Activated CD4-positive, alpha-beta T cell treated with anti-CD3 and anti-CD28 coated beads, Interleukin-2, amount 50 U/mL, for 16 hours (primary cell): Measurements from ENCODE around the gene PRICKLE3.

ENCODE experiments used
- DNase-seq: peaks from one replicate; pipeline ENCODE4 v3.0.0-alpha.2; 2020

The PRICKLE3 gene, protein sequence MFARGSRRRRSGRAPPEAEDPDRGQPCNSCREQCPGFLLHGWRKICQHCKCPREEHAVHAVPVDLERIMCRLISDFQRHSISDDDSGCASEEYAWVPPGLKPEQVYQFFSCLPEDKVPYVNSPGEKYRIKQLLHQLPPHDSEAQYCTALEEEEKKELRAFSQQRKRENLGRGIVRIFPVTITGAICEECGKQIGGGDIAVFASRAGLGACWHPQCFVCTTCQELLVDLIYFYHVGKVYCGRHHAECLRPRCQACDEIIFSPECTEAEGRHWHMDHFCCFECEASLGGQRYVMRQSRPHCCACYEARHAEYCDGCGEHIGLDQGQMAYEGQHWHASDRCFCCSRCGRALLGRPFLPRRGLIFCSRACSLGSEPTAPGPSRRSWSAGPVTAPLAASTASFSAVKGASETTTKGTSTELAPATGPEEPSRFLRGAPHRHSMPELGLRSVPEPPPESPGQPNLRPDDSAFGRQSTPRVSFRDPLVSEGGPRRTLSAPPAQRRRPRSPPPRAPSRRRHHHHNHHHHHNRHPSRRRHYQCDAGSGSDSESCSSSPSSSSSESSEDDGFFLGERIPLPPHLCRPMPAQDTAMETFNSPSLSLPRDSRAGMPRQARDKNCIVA

DNA sequence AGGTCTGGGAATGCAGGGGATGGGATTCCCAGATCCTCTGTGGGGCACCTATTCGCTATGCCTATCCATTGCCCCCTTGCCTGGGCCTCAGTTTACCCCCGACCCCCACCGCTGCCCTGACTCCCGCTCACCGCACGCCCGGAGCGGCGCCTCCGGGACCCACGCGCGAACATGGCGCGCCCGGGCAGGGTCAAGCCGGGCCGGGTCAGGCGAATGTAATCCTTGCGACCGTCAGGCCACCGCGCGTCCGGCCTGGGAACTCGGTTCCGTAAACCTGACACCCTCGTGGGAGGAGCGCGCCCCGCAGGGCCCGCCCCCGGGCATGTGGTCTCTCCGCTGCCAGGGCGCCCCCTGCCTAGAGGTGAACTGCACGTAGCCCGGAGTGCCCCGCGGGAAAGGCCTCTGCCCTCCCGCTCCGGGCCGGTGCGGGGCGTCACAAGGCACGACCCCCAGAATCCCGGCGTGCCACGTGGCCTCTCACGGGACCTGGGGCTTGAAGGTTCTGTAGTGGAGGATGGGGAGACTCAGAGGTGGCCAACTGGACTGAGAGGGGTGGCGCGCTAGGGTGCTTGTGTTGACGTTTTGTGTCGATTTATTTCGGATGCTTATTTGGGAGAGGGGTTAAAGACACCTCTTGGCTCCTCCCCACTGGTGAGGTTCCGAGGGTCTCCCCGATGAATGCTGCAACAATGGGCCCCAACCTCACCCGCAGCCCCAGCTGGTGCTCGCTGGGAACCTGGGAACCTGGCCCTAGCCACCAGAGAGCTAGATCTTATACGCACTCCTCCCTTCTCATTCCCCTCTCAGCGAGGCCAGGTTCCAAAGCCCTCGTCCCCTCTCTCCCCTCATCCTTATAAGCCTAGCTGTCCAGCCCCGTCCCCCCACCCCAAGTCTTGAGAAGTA, at the start of gene PRICKLE3:
PRICKLE3 (minus strand) TSS at position 249 of the 903 bp plus-strand sequence; CDS start at position 173, 76 bp downstream.
- peak; percentile 79 for DNase-seq

DNA sequence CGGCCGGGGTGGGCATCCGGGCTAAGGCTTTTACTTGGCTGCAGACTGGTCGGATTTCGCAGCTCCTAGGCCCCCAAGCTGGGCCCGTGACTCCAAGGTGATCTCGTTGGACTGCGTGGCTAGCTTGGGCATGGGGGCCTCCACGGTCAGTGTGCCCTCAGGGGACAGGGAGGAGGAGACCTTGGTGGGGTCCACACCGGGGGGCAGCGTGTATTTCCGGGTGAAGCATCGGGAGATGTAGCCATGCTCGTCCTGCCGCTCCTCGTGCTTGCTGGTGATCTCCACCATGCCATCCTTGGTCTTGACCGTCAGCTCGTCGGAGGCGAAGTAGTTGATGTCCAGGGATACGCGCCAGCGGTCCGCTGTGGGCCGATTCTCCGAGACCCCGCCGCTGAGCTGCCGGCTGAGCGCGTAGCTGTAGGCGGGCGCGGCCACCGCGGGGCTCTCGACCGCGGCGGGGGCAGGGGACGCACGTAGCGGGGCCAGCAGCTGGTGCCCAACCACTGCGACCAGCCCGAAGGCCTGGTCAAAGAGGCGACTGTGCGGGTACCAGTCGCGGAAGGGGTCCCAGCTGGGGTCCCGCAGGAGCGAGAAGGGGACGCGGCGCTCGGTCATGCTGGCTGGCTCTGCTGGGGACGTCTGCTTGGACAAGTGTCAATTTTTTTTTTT, 47.8 kb upstream of the PRICKLE3 start:
- DNase-seq, result no peak

DNA sequence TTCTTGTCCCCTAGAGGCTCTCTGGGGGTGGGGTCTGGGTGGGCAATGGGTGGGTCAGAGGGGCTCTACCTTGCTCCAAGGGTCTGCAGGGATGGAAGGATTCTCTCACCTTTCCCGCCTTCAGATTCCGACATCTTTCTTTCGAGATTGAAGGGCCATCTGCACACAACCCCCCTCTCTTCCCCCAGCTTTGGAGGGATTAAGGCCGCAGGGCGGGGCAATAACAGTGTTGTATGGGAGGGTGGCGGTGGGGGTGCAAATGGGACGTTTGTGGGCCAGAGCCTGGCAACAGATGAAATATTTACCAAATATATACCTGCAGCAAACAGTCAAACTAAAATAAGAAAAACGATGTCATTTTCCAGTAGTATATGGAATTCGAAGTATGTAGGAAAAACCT, 47.0 kb upstream of the PRICKLE3 start, which contains the start of gene CACNA1F:
CACNA1F (minus strand) TSS at position 165 of the 400 bp plus-strand sequence; CDS start at position 134, 31 bp downstream.
- no peak for DNase-seq

DNA sequence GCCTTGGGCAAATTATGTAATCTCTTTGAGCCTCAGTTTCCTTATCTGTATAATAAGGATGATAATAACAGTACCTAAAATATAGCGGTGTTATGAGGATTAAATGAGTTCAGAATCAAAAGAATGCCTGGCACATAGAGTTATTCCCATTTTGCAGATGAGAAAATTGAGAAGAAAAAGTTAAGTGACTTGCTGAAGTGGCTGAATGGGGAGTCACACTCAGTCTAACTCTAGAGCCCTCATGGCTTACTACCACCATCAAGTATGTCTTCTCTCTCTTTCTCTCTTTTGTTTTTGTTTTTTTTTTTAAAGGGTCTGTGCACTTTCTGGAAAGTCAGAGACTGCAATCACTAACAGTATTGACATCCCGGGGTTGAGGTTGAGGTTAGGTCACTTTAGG, 46.4 kb upstream of the PRICKLE3 start:
- DNase-seq, result no peak

DNA sequence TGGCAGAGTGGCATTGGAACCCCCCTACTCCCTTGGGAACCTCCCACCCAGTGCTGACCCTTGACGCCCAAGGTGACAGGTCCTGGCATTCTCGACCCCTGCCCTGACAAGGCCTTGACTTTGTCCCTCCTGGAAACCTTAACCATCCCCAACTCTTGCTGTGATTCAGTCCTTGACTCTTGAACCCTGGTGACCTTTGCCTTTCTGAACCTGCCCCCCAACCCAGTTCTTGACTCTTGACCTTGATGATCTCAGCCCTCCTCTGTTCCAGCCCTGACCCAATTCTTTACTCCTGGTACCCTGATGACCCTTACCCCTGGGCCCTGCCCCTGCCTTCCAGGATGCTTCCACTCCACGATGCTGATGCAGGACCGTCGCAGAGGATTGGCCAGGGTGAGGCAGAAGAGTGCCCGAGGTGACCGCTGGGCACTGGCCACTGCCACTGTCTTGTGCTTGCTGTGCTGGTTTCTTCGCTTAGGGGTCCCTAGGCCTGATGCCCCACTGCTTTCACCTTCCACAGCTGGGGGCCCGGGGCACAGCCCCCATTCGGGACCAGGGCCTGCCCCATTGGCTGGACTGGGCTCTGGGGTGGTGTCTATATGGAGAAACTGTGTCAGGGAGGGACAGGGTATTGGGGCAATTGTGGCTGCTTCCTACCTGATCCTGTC, 45.3 kb upstream of the PRICKLE3 start:
- DNase-seq, result no peak

DNA sequence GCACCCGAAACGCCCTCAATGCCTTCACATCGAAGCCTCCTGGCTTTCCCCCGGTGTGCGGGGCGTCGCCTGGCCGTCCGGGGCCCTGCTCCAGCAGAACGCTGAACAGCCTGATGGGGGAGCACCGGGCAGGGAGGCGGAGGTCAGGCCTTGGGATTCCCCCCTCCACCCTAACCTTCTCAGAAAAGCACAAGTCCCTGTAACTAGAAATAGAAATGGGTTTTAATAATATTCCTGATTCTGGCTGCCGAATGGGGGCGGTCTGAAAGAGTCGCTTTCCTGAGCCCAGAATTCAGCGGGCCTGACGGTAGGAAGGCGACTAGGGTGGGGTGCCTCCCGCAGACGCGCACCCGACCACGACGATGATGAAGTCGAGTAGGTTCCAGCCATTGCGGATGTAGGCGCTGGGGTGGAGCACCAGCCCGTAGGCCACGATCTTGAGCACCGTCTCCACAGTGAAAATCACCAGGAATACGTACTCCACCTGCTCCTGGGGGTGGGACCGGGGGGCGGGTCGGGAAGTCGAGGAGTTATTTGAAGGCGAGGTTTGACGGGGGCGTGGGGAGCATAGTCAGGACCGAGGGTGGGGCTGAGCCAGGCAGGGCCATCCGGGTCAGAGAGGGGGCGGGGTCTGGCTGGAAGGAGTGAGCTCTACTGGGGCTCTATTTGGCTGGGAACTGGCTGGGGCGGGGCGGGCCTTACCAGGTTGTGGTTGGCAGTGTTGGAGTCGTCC, 44.5 kb upstream of the PRICKLE3 start:
- DNase-seq, result peak; percentile 56

DNA sequence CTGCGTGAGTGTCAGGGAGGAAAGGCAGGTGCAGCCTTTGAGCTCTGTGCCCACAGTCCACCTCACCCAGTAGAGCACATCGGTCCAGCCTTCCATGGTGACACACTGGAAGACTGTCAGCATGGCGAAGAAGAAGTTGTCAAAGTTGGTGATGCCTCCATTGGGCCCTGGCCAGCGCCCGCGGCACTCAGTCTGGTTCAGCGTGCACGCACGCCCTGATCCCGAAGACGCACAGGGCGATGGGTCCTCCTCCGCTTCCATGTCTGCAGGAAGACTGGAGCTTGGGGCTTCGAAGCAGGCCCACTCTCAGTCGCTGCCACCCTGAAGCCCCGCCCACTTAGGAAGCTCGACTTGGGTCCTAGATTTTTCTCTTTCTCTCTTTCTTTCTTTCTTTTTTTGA, 42.0 kb upstream of the PRICKLE3 start:
- no peak for DNase-seq

DNA sequence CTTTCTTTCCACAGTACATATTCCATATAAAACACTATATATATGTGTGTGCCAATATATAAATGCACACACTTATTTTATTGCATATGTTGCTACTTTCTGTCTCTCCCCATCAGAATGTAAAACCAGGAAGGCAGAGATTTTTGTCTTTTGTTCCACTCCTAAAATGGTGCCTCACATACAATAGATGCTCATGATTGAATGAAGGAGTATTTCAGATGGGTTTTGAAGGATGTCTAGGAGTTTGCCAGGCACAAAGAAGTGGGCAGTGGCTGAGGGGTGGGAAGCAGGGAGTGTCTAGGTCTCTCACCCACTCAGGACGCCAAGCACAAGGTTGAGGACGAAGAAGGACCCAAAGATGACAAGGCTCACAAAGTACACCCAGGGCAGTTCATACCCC, 41.6 kb upstream of the PRICKLE3 start:
- no peak for DNase-seq

DNA sequence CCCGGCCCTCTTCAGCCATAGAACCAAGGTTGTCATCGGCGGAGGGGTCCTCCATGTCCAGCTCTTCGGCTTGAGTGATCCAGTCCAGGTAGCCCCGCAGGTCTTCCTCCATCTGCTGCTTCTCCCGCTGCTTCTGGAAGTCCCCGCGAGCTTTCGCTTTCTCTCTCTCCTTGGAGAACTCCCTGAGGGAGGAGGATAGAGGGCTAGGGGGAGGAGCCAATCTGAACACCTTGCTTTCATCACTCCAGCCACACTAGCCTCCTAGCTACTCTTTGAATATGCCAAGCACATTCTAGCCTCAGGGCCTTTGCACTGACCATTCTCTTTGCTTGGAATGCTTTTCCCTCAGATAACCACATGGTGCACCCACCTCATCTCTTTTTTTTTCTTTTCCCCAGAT, 40.8 kb upstream of the PRICKLE3 start:
- DNase-seq, result no peak

DNA sequence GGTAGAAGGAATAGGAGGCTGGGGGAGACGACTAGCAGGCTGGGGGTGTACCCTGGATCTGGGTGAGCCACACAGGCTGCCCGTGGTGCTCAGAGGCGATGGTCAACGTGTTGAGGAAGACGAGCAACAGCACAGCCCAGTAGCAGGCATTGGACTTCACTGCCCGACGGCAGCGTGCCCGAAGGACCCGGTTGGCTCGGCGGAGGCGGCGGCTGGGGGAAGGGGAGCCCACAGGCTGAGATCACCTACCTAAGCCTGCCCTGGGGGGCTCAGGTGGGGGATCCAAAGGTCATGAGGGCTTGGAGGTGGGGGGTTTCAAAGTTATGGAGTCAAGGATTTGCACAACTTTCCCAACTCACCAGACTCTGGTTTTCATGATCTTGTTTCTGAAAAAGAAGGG, 39.7 kb upstream of the PRICKLE3 start:
- no peak for DNase-seq

DNA sequence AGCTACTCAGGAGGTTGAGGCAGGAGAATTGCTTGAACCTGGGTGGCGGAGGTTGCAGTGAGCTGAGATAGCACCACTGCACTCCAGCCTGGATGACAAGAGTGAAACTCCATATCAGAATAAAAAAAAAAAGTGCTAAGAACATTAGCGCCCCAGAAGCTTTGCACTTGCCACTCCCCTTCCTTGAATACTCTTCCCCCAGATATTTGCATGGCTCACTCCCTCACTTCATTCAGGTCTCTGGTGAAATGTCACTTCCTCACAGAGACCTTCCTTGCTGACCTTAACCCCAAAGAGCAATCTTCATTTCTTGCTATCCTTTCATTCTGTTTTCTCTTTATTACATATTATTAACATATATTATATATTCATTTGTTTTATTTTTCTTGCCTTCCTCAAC, 35.7 kb upstream of the PRICKLE3 start:
- DNase-seq, result no peak

DNA sequence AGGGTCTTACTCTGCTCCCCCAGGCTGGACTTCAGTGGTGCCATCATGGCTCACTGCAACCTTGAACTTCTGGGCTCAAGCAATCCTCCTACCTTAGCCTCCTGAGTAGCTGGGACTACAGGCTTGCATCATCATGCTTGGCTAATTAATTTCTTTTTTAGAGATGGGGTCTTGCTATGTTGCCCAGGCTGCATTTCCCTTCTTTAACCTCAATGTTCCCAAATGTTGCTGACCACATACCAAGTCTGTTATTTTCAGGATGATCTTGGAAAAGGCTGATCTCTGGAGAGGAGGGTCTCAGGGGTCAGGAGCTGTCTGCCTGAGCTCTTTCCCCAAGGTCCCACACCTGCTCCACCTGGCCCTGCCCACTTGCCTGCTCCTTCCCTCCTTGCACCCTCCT, 33.9 kb upstream of the PRICKLE3 start:
- DNase-seq, result no peak

DNA sequence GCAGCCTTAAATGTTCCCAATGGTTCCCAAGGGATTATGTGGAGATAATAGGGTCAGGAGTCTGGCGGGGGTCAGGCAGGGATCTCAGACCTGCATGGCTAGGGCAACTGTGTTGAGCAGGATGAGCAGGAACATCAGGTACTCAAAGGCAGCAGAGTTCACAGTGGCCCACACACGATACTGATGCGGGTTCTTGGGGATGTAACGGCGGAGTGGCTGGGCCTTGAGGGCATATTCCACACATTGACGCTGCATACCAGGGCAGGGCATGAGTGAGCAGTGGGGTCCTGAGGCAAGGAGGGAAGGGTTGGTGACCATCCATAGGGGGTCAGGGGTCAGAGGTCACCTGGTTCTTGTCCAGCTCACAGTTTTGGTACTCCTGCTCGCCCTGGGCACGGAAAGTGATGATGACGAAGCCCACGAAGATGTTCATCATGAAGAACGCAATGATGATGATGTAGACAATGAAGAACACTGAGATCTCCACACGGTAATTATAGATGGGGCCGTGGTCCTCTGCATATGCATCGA, 28.9 kb upstream of the PRICKLE3 start:
- no peak for DNase-seq

DNA sequence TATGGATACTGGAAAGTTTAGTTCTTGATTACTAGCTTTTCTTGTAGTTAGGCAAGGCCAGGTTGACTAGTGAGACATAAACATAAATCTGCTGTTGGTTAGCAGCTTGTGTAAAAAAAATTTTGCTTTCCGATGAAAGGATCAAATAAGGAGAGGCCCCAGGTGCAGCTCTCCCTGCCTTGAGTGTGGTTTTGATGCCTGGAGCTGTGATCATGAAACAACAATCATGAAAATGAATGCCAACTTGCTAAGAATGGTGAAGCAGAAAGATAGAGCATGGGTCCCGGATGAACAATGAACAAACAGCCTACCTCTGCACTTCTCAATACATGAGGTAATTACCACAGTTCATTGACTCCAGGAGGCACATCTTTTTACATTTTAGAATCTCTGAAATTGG, 28.2 kb upstream of the PRICKLE3 start:
- no peak for DNase-seq

DNA sequence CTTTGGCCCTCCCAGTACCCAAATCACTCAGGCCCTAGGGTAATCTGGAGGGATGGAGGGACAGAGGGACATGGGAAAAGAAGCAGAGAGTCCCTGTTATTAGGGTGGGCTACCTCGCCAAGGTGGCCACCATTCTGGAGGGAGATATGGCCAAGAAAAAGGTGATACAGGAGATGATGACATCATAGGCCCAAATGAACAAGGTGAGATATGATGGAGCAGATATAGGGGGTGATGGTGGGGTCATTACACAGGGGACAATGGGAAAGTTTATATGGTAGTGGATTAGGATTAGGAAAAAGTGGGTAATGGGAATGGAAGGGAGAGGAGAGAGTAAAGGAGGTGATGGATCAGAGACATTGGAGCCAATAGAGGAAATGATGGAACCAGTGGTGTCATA, 26.7 kb upstream of the PRICKLE3 start:
- DNase-seq, result no peak

DNA sequence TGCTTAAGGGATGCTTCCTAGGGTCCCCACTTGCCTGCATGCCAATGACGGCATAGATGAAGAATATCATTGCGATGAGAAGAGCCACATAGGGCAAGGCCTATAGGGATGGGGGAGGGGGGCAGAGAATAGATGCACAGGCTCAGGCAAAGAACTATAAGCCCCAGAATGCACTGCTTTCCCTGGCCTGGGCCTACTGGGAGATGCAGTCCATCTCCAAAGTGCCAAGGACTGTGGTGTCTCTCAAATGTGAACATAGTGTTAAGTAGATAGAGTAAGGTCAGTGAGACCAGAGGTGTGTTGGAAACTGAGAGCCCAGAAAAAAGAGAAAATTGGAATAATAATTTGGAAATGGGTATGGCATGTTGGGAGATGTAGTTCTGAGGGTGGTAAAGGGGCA, 26.0 kb upstream of the PRICKLE3 start:
- DNase-seq, result no peak

DNA sequence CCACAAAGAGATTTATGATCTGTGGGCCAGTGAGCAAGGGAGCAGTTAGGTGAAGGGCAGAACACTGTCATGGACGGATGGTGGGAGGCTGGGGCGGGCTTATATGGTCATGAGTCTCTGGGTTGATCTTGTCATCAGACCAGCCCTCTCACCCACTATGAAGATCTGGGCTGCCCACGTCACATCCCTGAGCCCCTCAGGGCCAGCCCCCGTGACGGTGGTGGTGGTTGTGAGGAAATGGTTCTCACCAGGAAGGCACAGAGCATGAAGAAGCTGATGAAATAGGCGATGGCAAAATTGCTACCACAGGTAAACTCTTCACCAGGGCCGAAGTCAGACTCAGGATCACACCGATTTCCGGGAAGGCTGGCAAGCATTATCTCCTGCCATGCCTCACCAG, 24.9 kb upstream of the PRICKLE3 start:
- no peak for DNase-seq

DNA sequence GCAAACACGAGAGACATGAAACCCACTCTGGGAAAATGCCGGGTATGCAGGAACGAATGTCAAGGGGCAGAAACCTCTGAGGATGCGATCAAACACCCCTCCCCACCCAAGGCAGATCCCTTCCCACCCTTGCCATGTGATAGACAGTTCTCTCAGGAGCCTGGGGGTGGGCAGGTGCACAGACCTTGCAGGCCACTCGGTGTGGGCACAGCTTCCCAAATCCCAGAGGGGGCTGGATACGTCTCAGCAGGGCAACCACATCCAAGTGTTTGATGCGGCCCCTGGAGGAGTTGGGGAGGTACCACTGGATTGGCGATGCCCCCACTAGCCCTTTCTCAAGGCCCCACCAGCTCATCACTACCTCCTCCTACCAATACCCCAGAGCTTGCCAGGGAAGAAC, 24.2 kb upstream of the PRICKLE3 start:
- DNase-seq, result no peak

DNA sequence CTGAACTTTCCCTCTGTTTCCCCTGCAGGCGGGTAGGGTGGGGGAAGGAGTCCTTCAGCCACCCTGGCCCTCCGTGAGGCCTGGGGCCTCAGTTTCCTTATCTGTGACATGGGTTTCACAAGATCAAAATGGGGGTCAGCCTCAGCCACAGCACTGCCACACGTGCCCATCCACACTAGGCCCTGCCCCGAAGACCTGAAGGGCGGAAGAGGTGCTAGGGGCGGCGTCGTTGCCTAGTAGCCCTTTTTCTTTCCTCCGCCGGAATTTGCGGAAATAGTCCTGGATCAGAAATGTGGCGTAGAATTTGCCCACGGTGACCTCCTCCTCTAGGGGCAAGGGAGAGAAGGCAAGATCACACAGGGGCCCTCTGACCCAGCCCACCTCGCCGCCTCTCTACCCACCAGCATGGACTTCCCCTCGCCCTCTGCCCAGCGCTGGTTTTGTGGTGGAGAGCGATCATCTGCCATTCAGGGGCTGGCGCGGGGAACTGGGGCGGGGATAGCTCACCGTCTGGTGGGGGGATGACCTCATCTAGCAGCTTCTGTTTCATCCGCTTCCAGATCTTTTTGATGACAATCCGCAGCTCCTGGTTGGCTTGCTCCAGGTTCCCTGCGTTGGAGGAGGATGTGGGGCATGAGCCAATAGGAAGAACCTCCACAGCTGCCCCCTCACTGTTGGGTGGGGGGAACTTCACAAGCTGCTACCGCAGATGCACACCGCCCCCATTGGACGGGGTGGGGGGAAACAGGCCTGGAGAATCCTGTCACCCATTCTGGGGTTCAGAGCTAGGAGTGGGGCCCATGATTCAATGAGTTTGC, 23.5 kb upstream of the PRICKLE3 start:
- no peak for DNase-seq

DNA sequence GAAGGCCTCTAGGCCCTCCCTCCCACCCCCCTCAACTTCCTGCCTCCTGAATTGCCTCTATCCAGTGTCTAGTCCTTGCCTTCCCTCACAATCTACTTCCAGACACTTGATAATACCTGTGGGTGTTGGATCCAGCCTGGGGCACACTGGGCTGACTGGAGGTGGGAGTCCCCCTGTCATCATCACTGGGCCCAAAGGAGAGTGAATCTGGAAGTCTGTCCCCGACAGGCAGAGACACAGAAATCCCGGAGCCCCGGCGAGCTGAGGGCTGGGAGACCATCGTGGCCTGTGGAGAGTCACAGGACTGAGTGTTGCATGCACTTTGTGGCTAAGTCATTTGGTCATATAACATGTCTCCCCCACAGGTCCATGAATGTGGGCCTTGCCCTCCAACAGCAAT, 22.2 kb upstream of the PRICKLE3 start:
- DNase-seq, result no peak
